GM18520 (cell line): Measurements from ENCODE around the gene KRT13.

Source experiments
- ATAC-seq: cut with Tn5 transposase; IDR thresholded peaks from one replicate; pipeline ENCODE4 v1.9.1; 2021; ENCODE audit not compliant: unreplicated experiment

KRT13 gene

GRCh38 chr17:41520821-41521521 lies 15.6 kb upstream of the KRT13 start:
- ATAC-seq: no peak

DNA sequence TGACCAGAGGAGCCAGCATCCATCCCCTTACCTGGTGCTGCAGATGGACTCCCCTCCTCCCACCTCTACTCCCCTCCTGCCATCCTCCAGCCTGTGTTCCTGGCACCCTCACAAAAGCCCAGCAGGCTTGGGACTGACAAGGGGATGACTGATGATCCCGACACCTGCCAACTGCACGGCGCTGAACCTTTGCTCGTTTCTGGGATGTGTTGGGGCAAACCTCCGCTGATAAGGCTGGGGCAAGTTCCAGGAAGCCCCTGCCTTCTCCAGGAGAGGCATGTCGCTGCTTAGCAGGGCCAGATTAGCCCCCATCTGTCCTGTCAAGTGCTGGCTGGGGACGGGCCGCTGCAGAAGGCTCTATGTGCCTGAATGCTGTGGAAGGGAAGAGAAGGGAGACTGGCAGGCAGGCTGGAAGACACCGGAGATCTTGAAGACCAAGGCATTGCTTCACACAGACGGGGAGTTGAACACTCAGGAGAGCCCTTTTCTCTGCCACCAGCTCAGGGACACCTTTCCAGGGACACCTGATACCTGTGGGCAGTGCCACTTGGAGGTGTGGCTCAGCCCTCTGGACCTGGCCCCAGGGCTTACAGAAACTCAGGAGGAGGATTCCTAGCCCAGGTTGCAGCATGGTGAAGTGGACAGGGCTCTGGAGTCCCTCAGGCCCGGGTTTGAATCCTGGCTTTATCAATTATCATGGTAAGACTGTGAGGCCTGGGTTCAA lies 14.3 kb upstream of the KRT13 start:
- no peak for ATAC-seq

GRCh38 chr17:41518789-41519449 lies 13.5 kb upstream of the KRT13 start, which contains the start of gene KRT15:
Gene KRT15 (minus strand): TSS chr17:41518890. CDS start chr17:41518827, 63 bp downstream.
- ATAC-seq: no peak

DNA sequence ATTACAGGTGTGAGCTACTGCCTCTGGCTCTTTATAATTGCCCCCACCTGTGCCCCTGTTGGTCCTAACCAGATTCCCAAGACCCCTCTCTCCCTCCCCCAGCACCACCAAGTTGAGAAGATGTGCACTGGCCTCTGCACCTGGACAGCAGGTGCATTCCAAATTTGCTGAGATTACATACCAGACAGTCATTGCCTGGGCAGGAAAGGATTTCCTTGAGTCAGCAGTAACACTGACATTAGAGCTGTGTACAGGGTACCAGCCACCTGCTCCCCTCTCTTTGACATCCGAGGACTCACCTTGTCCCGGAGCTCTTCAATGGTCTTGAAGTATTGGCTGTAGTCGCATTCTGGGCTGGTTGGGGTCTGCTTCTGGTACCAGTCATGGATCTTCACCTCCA lies 12.6 kb upstream of the KRT13 start:
- no peak for ATAC-seq

DNA sequence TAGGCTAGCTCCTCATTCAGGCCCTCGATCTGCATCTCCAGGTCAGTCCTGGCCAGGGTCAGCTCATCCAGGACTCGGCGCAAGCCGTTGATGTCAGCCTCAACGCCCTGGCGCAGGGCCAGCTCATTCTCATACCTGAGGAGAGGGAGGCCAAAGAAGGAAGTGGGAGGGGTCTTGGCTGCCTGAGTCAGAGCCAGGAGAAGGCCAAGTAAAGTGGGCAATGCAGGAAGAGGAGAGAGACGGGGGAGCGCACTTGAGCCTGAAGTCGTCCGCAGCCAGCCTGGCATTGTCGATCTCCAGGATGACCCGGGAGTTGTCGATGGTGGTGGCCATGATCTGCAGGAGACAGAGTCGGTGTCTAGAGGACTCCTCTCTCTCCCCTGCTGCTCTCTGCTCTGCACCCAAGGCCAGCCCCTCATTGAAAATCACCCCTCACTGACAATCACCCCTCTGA lies 11.4 kb upstream of the KRT13 start:
- ATAC-seq: no peak

DNA sequence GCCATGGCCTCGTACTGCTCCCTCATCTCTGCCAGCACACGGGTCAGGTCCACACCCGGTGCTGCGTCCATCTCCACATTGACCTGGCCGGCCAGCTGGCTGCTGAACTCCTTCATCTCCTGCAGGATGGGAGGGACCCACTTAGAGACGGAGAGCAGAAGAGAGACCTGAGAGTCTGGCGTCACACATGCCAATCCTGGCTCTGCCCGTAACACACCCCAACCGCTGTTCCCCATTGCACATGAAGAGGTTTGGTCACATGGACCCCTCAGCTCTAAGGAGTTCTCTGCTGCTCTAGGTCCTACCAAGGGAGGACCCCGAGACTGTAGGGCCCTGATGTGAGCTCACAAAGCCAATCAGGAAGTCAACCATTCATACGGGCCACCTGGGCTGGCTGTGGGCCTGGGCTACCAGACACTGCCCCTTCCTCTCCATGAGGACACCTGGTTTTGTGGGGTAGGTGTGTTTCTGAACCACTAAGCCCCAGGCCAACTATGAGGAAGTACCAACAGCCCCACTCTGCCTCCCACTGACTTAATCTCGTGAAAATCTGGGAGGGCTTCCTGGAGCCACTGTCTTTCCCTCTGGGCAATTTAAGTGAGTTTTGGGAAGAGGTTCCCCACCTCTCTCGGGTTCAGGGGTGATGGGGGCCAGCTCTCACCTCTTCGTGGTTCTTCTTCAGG lies 10.9 kb upstream of the KRT13 start:
- ATAC-seq: no peak

DNA sequence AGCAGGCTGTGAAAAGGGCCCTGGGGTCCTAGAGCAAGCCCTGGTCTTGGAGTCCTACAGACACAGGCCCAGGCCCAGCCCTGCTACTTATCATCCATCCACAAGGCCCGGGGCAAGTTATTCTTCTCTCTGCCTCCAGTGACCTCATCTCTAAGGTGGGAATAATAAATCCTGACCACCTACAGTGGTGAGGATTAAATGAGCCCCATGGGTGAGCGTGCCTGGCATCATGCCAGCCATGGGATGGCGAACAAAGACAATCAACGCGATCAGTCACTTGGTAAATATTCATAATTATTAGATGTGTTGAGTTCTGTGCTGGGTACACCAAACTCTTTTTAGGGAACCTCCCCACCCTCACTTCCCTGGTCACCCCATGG lies 7.7 kb upstream of the KRT13 start:
- no peak for ATAC-seq

- no peak for ATAC-seq
Measured at GRCh38 chr17:41512546-41513167, 7.2 kb upstream of the KRT13 start.

DNA sequence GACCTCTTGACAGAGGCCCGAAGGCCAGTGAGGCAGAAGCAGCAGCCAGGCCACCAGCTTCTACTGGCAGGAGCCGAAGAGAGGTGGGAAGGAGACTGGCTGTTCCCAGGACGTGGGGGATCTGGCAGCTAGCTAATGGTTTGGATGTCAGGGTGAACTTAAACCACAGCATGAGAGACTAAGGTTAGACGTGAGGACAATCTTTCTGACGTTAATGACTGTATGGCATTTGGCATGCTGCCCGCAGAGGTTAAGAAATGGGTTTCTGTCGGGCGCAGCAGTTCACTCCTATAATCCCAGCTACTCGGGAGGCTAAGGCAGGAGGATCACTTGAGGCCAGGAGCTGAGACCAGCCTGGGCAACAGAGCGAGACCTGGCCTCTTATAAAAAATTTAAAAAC lies 6.3 kb upstream of the KRT13 start:
- no peak for ATAC-seq

GRCh38 chr17:41511116-41511515 lies 5.7 kb upstream of the KRT13 start:
- ATAC-seq: no peak

GRCh38 chr17:41510251-41511065 lies 5.0 kb upstream of the KRT13 start:
- no peak for ATAC-seq

DNA sequence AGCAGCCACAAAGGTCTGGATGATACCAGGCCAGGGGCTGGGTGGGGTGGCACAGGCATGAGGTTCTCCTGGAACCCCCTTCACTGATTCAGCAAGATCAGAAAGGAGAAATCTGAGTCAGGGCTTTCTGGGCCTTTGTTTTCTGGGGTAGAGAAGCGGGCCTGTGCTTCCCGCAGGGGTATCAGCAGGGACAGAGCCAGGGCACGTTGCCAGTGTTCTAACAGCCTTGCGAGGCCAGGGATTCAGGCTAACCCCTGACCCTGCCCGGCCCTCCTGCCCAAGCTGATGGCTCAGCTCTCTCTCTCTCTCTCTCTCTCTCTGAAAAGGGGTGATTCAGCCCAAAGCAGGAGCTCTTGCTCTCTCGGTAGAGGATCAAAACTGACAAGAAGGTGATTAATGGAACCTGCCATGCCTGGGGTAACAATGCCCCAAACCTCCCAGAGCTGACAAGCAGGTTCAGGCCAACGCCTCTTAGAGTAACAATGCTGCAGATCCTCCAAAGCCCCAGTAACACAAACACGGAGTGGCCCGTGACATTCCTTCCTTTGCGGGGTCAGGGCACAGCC lies 2.0 kb upstream of the KRT13 start:
- ATAC-seq: no peak

- ATAC-seq: no peak
Measured at GRCh38 chr17:41505809-41506767, 676 bp upstream of the KRT13 start.

DNA sequence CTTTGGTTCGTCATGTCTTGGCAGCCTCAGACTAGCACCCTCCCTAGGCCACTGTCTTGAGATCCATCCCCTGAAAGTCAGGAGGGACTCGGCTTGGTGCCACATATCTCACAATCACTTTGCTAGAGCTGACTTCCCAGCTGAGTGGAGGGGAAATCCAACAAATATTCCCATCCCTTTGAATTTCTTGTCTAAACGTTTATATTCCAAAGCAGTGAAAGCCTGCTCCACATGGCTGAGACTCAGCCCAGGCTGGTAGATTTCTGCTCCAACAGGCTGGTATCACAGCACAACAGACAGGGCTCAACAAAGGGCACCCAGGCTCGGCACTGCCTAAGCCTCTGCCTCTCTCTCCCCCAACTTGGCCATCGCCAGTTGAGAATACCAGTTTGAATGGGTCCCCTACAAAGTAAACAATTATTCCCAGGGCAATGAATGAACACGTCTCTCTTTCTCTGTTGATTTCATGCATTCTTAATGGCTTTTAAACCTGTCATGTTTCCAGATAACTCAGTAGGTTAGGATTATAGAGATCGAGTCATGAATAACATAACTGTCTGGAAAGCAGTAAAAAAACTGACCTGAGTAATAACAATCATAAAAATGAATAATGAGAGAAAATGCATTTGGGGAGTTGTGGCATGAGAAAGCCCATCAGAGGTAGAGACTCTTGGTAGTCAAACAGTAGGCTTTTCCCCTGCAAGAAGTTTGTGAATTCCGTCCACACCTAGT lies 1.0 kb downstream of the KRT13 start:
- ATAC-seq: no peak

DNA sequence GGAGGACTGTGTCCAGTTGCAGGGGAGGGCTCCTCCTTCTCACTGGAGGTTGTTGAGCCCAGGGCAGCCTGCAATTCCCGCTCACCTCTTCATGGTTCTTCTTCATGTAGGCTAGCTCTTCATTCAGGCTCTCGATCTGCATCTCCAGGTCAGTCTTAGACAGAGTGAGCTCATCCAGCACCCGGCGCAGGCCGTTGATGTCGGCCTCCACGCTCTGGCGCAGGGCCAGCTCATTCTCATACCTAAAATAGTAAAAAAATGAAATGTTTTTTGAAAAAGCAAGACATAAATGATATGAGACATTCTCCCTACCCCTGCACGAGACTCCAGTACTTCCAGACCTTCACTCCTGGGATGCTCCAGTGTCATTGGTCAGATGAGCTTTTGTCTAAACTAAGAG lies 2.2 kb downstream of the KRT13 start:
- no peak for ATAC-seq

DNA sequence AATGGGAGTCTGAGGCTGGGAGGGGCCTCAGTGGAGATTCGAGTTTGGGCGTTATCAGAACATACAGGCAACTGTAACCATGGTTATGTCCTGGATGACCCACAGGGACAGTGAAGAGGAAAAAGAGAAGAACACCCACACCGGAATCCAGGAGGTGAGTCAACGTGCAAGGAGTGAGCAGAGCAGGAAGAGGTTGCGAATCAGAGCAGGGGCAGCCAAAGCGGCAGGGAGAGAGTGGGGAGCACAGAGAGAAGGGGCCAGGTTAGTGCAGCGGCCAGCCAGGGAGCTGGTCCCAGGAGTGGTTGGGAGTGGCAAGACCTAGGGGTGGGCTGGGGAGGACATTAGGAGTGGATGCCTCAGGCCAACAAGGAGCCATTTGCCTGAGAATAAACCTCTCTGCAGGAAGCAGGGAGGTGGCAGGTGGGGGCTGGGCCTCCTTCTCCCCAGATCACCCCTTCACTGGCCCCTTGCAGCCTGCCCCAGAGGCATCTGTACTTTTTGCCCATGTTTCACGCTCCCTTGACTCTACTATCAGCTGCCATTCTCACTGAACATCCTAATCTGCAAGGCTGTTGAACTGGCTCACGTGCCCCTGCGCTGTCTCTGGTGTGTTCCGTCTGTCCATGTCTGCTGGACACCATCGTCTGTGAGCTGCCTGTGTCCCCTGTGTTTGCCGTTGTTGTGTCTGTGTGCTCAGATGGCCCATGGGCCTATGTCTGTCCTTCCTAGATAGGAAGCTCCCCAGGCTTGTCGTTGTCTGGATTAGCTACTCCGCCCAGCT lies 5.1 kb downstream of the KRT13 start:
- no peak for ATAC-seq

DNA sequence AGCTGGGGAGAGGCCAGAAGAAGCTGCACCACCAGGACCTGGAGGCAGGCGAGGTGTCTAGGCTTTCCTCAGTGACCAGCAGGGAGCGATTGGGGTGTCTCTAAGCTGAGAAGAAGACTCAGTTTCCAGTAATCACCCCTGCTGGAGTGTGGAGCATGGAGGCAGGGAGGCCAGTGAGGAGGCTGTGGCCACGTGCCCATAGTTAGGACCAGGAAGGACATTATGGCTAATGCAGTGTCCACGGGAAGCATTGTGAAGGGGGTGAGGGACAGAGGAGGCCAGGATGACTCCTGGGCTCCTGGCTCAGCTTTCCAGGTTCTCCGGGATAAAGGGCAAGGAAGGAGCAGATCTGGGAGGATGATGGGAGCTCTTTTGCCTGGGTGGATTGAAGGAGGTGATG lies 5.7 kb downstream of the KRT13 start:
- ATAC-seq: no peak
